ENCODE measurements around the gene KRT14. TPM values are rescaled to one million over a fixed set of nuclear protein-coding genes. Genes with fewer than 3 reads are reported as not detected.
"Not testable (repeated sequence)": the region's sequence is repeated elsewhere in the genome, so short reads cannot be mapped to it uniquely, and the experiment has no call there.

KRT14 gene
- total RNA-seq, 1 donor from 2014 or later = not detected

DNA sequence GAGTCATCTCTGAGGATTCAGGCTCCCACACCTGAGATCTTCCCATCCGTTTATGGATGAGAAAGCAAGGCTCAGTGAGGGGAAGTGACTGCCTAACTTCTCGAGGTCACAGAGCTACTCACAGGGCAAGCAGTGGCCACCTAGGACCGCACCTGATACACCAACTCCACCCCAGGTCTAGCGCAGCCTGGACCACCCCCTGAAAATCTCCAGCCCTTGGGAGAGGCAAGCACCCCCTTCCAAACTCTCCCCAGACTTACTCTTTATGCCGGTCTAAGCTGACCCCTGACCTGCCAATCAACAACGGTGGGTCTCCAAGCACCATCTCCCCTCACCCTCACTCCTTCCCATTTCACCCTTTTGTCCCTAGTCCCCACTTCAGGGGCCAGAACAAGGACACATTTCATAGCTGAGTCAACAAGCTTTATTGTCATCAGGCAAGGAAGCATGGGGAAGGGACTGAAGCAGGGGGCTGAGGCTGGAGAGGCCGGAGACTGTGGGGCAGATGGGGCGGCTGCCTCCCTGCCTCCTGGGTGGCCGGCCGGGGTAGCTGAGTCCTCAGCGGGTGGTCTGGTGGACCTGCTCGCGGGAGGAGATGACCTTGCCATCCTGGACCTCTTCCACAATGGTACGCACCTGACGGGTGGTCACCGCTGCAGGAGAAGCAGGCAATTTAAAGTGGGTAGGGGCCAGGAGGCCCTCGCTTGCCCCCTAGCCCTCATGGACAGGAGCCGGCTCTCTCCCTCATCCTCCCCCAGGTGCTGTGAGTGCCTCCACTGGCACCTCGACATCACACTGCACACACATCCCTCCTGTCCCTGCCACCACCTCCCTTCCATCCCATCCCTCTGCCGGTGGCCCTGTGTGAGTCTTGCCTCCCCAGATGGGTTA lies 32.6 kb upstream of the KRT14 start:
- H3K36me3 Mint-ChIP-seq (ENCODE audit: low read depth) = no peaks in the 10 kb centered on the region
- H3K9me3 Mint-ChIP-seq = no peaks in the 10 kb centered on the region
- DNase-seq (ENCODE audit: low spot score) = no peak
- H3K27me3 Mint-ChIP-seq (ENCODE audit: insufficient read depth) = no peaks in the 10 kb centered on the region
- no peak overlapping the region for H3K4me3 Mint-ChIP-seq
- intact Hi-C loops (cut with micrococcal nuclease) = no loop called here
- no peaks in the 10 kb centered on the region for H3K4me1 Mint-ChIP-seq (ENCODE audit: low read depth)
- no peak overlapping the region for H3K27ac Mint-ChIP-seq

DNA sequence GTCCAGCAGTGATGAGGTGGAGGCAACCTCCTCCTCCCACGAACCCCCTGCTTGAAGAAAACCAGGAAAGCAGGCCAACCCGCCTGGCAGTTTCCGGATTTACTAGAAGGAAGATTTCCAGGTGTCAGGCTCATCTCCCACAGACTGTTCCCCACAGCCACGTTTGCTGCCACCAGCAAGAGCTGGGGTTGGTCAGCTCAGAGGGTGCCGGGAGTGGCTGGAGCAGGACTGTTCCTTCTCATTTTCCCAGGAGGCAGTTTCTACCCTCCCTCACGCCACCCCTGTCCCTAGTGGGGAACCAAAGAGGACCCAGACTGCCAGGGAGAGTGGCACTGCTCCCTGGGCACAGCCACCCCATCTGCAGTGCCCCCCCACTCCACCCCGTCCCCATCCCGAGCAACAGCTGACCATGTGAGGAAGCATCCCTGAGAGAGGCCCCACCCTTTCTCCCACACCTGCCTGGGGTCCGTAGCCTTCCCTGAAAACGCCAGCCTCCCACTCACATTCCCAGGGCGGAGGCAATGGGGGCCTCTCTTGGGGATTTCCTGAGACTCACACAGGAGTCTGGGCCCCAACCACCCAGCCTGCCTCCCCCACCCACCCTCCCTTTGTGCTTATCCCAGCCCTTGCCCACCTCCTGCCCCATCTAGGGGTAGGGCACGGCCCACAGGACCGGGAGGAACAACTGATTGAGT lies 31.8 kb upstream of the KRT14 start:
- Mint-ChIP-seq H3K9me3 (no peaks in the 10 kb centered on the region), H3K27ac (no peak overlapping the region)
- intact Hi-C loops (cut with micrococcal nuclease) = no loop called here

DNA sequence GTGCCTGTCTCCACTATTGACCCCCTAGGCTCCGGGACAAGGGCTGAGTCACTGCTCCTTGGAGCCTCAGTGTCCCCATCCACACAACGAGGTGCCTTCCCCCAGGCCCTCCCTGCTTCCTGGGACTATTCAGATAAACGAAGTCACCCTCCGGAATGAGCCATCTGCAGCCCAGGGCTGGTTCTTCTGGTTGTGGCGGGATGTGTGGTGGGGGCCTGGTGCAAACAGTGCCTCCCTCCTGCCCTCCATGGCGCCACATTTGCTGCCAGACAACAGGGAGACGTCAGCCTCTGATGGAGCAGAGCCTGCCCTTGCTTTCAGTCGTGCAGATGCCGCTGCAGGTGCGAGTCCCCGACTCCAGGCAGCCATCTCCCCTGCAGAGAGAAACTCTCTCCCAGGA lies 31.0 kb upstream of the KRT14 start:
- no peak for DNase-seq (ENCODE audit: low spot score)
- Mint-ChIP-seq H3K4me1 (ENCODE audit: low read depth) (no peaks in the 10 kb centered on the region), H3K9me3 (no peaks in the 10 kb centered on the region), H3K36me3 (ENCODE audit: low read depth) (no peaks in the 10 kb centered on the region), H3K4me3 (no peak overlapping the region), H3K27ac (no peak overlapping the region), H3K27me3 (ENCODE audit: insufficient read depth) (no peaks in the 10 kb centered on the region)
- intact Hi-C loops (cut with micrococcal nuclease) = no loop called here

More for the DNA sequence above, 31.8 kb upstream of the KRT14 start:
- H3K36me3 Mint-ChIP-seq (ENCODE audit: low read depth) = no peaks in the 10 kb centered on the region
- no peak overlapping the region for H3K4me3 Mint-ChIP-seq
- no peak for DNase-seq (ENCODE audit: low spot score)
- H3K27me3 Mint-ChIP-seq (ENCODE audit: insufficient read depth) = no peaks in the 10 kb centered on the region
- H3K4me1 Mint-ChIP-seq (ENCODE audit: low read depth) = no peaks in the 10 kb centered on the region

DNA sequence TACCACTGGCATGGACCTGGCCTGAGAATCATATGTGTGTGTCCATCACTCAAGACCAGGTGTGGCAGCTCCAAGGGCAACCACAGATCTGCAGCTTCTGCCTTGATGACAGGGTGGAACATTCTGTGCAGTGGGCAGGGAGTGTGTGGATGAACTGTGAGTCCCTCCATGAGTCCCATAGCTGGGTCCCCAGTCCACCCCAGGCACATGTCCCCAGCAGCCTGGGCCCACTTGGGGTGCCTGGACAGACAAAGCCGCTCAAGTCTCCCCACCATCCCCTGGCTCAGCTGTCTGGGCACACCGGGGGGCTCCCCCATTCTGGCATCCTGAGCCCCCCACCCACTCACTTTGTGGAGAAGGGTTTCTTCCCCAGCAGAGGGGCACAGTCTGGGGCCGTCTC lies 30.4 kb upstream of the KRT14 start:
- Mint-ChIP-seq H3K36me3 (ENCODE audit: low read depth) (no peaks in the 10 kb centered on the region), H3K4me3 (no peak overlapping the region), H3K27ac (no peak overlapping the region), H3K9me3 (no peaks in the 10 kb centered on the region), H3K4me1 (ENCODE audit: low read depth) (no peaks in the 10 kb centered on the region), H3K27me3 (ENCODE audit: insufficient read depth) (no peaks in the 10 kb centered on the region)
- intact Hi-C loops (cut with micrococcal nuclease) = no loop called here
- no peak for DNase-seq (ENCODE audit: low spot score)

DNA sequence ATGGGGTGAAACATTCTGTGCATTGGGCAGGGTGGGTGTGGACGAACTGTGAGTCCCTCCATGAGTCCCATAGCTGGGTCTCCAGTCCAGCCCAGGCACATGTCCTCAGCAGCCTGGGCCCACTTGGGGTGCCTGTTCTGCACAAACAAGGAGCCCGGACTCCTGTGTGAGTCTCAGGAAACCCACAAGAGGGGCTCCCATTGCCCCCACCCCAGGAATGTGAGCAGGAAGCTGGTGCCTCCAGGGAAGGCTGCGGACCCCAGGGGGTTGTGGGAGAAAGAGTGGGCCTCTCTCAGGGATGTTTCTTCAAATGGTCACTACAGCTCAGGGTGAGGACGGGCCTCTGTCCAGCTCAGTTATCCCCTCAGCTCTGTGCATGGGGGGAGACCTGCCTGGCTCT lies 29.8 kb upstream of the KRT14 start:
- H3K27me3 Mint-ChIP-seq (ENCODE audit: insufficient read depth); H3K9me3 Mint-ChIP-seq; H3K36me3 Mint-ChIP-seq (ENCODE audit: low read depth); H3K4me3 Mint-ChIP-seq; DNase-seq (ENCODE audit: low spot score); H3K4me1 Mint-ChIP-seq (ENCODE audit: low read depth); intact Hi-C loops (cut with micrococcal nuclease); H3K27ac Mint-ChIP-seq: not testable (repeated sequence)

DNA sequence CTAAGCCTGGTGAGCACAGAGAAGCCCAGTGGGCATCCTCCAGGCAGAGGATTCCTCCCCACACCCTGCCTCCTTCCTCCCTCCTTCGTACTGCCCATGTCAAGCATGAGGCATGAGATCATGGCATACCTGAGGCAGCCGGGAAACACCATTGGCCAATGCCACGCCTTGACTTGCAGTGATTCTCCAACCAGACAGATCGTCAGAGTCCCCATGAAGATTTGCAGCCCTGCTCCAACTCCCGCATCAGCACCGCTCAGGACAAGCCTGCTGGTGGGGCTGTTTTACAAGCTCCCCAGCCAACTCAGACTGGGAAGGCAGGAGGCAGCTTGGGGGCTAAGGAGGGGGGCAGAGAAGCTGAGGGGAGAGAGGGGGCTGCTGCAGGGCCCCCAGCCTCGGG lies 28.8 kb upstream of the KRT14 start:
- intact Hi-C loops (cut with micrococcal nuclease) = no loop called here
- H3K27ac Mint-ChIP-seq = no peak overlapping the region
- no peak overlapping the region for H3K4me3 Mint-ChIP-seq
- H3K4me1 Mint-ChIP-seq (ENCODE audit: low read depth) = no peaks in the 10 kb centered on the region
- DNase-seq (ENCODE audit: low spot score) = no peak
- H3K27me3 Mint-ChIP-seq (ENCODE audit: insufficient read depth) = no peaks in the 10 kb centered on the region
- no peaks in the 10 kb centered on the region for H3K9me3 Mint-ChIP-seq
- no peaks in the 10 kb centered on the region for H3K36me3 Mint-ChIP-seq (ENCODE audit: low read depth)

DNA sequence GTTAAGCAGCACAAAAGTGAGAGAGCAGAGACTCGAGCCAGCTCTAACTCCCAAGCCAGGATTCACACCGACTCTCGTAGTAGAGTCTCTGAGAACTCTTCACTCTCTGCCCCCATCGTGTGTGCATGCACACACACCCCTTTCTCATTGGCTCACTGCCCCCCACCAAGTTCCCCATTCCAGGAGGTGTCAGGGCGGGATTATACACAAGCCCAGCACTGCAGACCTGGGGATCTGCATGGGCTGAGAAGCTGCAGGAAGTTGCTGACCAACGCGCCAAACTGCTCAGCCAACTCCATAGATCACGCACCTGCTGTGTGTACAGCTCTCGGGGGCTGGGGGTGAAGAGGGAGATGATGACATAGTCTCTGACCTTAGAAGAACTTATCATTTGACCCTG lies 28.1 kb upstream of the KRT14 start:
- DNase-seq (ENCODE audit: low spot score); H3K27ac Mint-ChIP-seq; H3K4me1 Mint-ChIP-seq (ENCODE audit: low read depth): not testable (repeated sequence)

DNA sequence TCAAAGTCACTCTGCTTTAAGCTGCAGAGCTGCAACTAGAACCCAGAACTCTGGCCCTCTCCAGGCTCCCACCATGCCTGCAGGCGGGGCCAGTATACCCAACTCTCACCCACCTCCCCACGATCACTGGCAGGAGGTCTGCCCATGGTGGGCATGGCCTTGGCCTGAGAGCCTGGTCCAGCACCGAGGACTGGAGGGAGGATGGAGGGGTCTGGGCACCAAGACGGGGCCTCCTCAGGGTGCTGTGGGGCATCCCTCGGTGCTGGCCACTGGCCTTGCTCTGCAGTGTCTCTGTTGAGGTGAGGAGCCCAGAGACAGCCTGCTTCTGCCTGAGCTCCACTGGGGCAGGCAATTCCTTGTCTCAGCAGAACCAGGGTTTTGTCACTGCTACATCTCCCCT lies 27.4 kb upstream of the KRT14 start:
- Mint-ChIP-seq H3K9me3 (no peaks in the 10 kb centered on the region), H3K36me3 (ENCODE audit: low read depth) (no peaks in the 10 kb centered on the region), H3K27ac (no peak overlapping the region), H3K4me3 (no peak overlapping the region), H3K27me3 (ENCODE audit: insufficient read depth) (peaks cover 5% of the 10 kb centered on the region), H3K4me1 (ENCODE audit: low read depth) (no peaks in the 10 kb centered on the region)
- intact Hi-C loops (cut with micrococcal nuclease) = no loop called here
- no peak for DNase-seq (ENCODE audit: low spot score)

More for the DNA sequence above, 28.1 kb upstream of the KRT14 start:
- H3K9me3 Mint-ChIP-seq; H3K4me3 Mint-ChIP-seq; H3K36me3 Mint-ChIP-seq (ENCODE audit: low read depth); H3K27me3 Mint-ChIP-seq (ENCODE audit: insufficient read depth); intact Hi-C loops (cut with micrococcal nuclease): not testable (repeated sequence)

DNA sequence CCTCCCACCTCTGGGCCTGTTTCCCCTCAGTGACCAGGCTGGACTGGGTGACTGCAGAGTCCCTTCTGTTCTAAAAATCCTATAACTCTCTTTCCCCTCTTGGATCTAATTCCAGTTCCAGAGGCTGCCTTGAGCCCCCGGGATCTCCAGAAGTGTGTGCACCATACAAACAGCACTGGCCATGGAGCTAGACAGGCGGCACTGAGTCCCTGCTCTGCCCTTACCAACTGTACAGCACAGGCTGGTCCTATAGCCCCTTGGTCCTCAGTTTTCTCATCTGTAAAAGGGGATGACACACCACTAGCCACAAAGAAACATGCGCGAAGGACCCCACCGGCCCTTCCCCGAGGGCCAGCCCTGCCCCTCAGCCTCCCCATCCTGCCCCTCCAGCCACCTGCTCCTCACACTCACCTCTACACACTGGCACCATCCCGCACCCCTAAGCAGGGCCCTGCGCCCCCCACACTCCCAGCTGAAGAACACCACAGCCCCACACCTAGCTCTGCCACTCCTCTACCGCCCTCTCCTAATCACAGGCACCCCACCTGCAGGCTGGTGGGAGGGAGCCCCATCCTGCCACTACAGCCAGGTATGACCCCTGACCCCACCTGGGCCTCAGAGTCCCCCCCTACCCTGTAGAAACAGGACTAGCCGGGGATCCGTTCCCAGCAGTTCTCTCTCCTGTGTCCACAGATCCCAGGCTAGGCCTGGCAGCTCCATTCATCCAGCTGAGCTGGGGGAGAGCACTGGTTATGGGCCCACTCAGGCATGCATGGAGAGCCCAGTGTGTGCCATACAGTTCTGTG lies 26.8 kb upstream of the KRT14 start:
- intact Hi-C loops (cut with micrococcal nuclease) = no loop called here
- no peaks in the 10 kb centered on the region for H3K9me3 Mint-ChIP-seq
- no peak overlapping the region for H3K27ac Mint-ChIP-seq
- H3K27me3 Mint-ChIP-seq (ENCODE audit: insufficient read depth) = peaks cover 5% of the 10 kb centered on the region
- H3K36me3 Mint-ChIP-seq (ENCODE audit: low read depth) = no peaks in the 10 kb centered on the region
- H3K4me3 Mint-ChIP-seq = no peak overlapping the region
- DNase-seq (ENCODE audit: low spot score) = no peak
- no peaks in the 10 kb centered on the region for H3K4me1 Mint-ChIP-seq (ENCODE audit: low read depth)

DNA sequence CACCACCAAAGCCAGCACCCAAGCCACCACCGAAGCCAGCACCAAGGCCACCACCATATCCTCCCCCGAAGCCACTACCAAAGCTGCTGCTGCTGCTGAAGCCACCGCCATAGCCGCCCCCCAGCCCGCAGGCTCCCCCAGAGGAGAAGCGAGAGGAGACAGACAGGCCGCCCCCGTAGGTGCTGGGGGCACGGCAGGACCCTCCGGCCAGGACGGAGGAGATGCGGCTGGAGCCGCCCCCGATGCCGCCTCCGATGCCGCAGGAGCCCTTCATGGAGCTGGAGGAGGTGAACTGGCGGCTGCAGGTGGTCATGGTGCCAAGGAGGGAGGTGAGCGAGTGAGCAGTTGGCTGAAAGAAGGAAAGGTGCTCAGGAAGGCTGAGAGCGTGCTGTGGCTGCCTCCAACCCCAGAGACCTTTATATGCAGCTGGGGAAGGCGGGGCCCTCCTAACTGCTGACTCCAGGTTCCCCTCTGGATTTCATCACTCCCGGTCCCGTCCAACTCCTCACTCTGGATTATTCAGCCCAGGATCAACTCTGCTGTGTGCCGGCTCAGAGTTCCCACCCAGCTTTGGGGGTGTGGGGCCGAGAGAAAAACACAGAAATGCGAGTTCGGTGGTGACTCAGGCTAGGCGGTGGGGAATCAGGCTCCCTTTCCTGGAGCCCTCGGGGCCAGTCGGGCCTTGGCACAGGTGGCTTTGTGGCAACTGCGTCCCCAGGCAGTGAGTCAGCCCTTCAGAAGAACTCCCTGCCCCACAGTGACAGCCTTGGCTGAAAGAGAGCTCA lies 25.9 kb upstream of the KRT14 start, which contains the start of gene KRT16:
Gene KRT16 (minus strand): TSS at position 392 of the 785 bp plus-strand sequence. CDS start 79 bp downstream, at position 313.
- H3K4me3 Mint-ChIP-seq; DNase-seq (ENCODE audit: low spot score); H3K27me3 Mint-ChIP-seq (ENCODE audit: insufficient read depth); intact Hi-C loops (cut with micrococcal nuclease); H3K9me3 Mint-ChIP-seq; H3K27ac Mint-ChIP-seq; H3K4me1 Mint-ChIP-seq (ENCODE audit: low read depth); H3K36me3 Mint-ChIP-seq (ENCODE audit: low read depth): not testable (repeated sequence)

DNA sequence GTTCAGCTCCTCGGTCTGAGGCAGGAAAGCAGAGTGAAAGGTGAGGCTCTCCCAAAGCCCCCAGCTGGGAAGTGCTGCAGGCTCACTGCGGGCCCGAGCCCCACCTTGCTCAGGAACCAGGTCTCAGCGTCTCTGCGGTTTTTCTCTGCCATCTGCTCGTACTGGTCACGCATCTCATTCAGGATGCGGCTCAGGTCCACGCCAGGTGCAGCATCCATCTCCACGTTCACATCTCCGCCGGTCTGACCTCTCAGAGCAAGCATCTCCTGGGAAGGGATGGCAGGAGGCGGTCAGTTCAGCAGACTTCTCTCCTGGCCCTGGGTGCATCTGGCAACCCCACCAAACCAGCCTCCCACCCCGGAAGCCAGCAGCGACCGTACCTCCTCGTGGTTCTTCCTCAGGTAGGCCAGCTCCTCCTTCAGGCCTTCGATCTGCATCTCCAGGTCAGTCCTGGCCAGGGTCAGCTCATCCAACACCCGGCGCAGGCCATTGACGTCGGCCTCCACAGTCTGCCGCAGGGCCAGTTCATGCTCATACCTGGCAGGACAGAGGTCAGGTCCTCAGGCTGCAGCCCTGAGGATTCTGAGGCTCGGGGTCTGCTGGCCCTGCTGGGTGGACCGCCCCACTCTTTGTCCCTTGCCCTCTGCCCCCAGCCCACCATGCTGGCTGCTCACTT lies 24.4 kb upstream of the KRT14 start:
- intact Hi-C loops (cut with micrococcal nuclease) = no loop called here
- peaks cover 16% of the 10 kb centered on the region for H3K9me3 Mint-ChIP-seq
- no peak for DNase-seq (ENCODE audit: low spot score)
- no peak overlapping the region for H3K27ac Mint-ChIP-seq
- H3K4me1 Mint-ChIP-seq (ENCODE audit: low read depth) = no peaks in the 10 kb centered on the region
- peaks cover 7% of the 10 kb centered on the region for H3K36me3 Mint-ChIP-seq (ENCODE audit: low read depth)
- H3K27me3 Mint-ChIP-seq (ENCODE audit: insufficient read depth) = peaks cover 5% of the 10 kb centered on the region
- no peak overlapping the region for H3K4me3 Mint-ChIP-seq

DNA sequence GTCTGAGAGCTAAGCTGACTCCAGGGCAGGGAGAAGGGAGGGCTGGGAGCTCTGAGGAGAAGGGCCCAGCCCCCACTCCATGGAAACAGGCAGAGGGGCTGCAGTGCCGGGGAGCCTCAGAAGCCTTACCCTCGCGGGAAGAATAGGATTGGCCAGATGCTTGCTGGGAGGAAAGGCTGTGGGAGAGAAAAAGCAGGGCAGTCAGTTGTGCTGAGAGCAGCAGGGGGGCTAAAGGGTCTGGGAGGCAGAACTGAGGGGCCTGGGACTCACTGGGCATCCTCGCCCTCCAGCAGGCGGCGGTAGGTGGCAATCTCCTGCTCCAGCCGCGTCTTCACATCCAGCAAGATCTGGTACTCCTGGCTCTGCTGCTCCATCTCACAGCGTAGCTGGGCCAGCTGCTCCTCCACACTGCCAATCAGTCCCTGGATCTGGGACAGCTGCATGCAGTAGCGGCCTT lies 23.4 kb upstream of the KRT14 start:
- H3K27me3 Mint-ChIP-seq (ENCODE audit: insufficient read depth); H3K36me3 Mint-ChIP-seq (ENCODE audit: low read depth); H3K4me3 Mint-ChIP-seq; H3K4me1 Mint-ChIP-seq (ENCODE audit: low read depth); intact Hi-C loops (cut with micrococcal nuclease); DNase-seq (ENCODE audit: low spot score); H3K27ac Mint-ChIP-seq: not testable (repeated sequence)
- peaks cover 19% of the 10 kb centered on the region for H3K9me3 Mint-ChIP-seq
